Sigmoid colon (tissue), 7 donors: ENCODE measurements around the gene NDUFAF2. TPM values are rescaled to one million over a fixed set of nuclear protein-coding genes. Genes with fewer than 3 reads are reported as not detected.

Experiments used
- DNase-seq: peaks from one replicate; pipeline ENCODE4 v3.0.0-alpha.2; 2019
- H3K27ac ChIP-seq, 4 donors: fragments of 200-600 bp; sonication (generic); one replicate each; pipeline ENCODE4 v1.5.1; 2016 to 2019; ENCODE audit warnings: mild to moderate bottlenecking in 1 of 4
- H3K27me3 ChIP-seq, 3 donors: fragments of 200-600 bp; sonication (generic); one replicate each; pipeline ENCODE4 v1.5.1; 2019; ENCODE audit warnings: mild to moderate bottlenecking in 1 of 3
- H3K36me3 ChIP-seq, 4 donors: fragments of 200-600 bp; sonication (generic); one replicate each; pipeline ENCODE4 v1.5.1; 2016 to 2019
- H3K4me1 ChIP-seq, 4 donors: fragments of 200-600 bp; sonication (generic); one replicate each; pipeline ENCODE4 v1.5.1; 2017 to 2019
- H3K4me3 ChIP-seq, 4 donors: fragments of 200-600 bp; sonication (generic); one replicate each; pipeline ENCODE4 v1.5.1; 2017 to 2019; ENCODE audit warnings: mild to moderate bottlenecking in 2 of 4, moderate library complexity in 1 of 4
- H3K9me3 ChIP-seq, 4 donors: fragments of 200-600 bp in 3 of 4; sonication (generic) in 3 of 4; one replicate each; pipeline versions ENCODE4 v1.5.1 to v1.6.1; 2013 to 2019
- CTCF ChIP-seq, 4 experiments: fragments of 450-650 bp in 3 of 4; fragments of 200-600 bp in 1 of 4; IDR thresholded peaks; one replicate each; pipeline ENCODE4 v1.5.1; 2016 to 2019; ENCODE audit warnings: antibody characterized with exemption in 4 of 4, mild to moderate bottlenecking in 3 of 4, moderate library complexity in 2 of 4
- EP300 ChIP-seq, 4 donors: sonication (generic); formaldehyde crosslinking; IDR thresholded peaks; one replicate each; pipeline ENCODE4 v1.6.1; 2017; ENCODE audit warnings: antibody characterized with exemption in 4 of 4
- POLR2A ChIP-seq, 2 donors: fragments of 450-650 bp; IDR thresholded peaks; one replicate each; pipeline ENCODE4 v1.6.1; 2016; ENCODE audit warnings: antibody characterized with exemption in 2 of 2, mild to moderate bottlenecking in 2 of 2, moderate library complexity in 2 of 2
- POLR2AphosphoS5 ChIP-seq, 4 donors: sonication (generic); formaldehyde crosslinking; IDR thresholded peaks; one replicate each; pipeline ENCODE4 v1.6.1; 2017; ENCODE audit warnings: antibody characterized with exemption in 4 of 4
- WGBS, 2 donors: extraction: QIAGEN DNeasy Blood & Tissue Kit; methylation state at CpG; one replicate each; pipeline ENCODE4 v1.1.7; 2013; 5-methylcytosine and 5-hydroxymethylcytosine counted together
- intact Hi-C: fragments of 100-400 bp; cut with DNase I; formaldehyde crosslinking; loops from one replicate; pipeline ENCODE4 v1.15.1; 2023
- polyA plus RNA-seq, 3 donors: library from polyadenylated mRNA; stranded (reverse); fragments of 200-250 nt; gene quantifications; one replicate each; pipeline ENCODE4 v1.2.3, GENCODE V29; 2013
- total RNA-seq, 4 donors: library from RNA; depleted of rRNA; stranded (reverse); fragments of >200 nt; gene quantifications; one replicate each; pipeline ENCODE4 v1.1.0, GENCODE V29; 2016
- donor health status: healthy with polysubstance abuse.
- donor health status: Bipolar disorder and iron deficiency.
- donor health status: healthy.

NDUFAF2 gene
- total and polyA plus RNA-seq, 7 donors: 33.5 to 48.6 (median 41.5) TPM

GRCh38 chr5:61137835-61138234 is 192.8 kb downstream of the NDUFAF2 start:
- Histone ChIP-seq H3K27ac (no peak overlapping the region), H3K9me3 (no peaks in the 10 kb centered on the region), H3K4me3 (no peak overlapping the region), H3K4me1 (no peaks in the 10 kb centered on the region), H3K36me3 (no peaks in the 10 kb centered on the region), H3K27me3 (no peaks in the 10 kb centered on the region)
- no peak for TF ChIP-seq CTCF (IDR thresholded peaks at IDR 0.05)
- TF ChIP-seq POLR2A (IDR thresholded peaks at IDR 0.05): no peak
- no peak for TF ChIP-seq EP300 (IDR thresholded peaks at IDR 0.05)
- no peak for TF ChIP-seq POLR2AphosphoS5 (IDR thresholded peaks at IDR 0.05)
- WGBS, 2 donors: 92 to 93% methylated on average over 1 of the region's 1 CpG
- intact Hi-C loops: no loop called here
- no peak for DNase-seq

GRCh38 chr5:61139094-61139873 is 194.3 kb downstream of the NDUFAF2 start:
- no peak for DNase-seq
- Histone ChIP-seq H3K4me1 (no peaks in the 10 kb centered on the region), H3K27me3 (no peaks in the 10 kb centered on the region), H3K27ac (no peak overlapping the region), H3K9me3 (no peaks in the 10 kb centered on the region), H3K4me3 (no peak overlapping the region), H3K36me3 (no peaks in the 10 kb centered on the region)
- intact Hi-C loops: no loop called here
- WGBS, 2 donors: 88 to 91% methylated on average over 5 of the region's 5 CpGs
- TF ChIP-seq POLR2AphosphoS5 (IDR thresholded peaks at IDR 0.05) (no peak), EP300 (IDR thresholded peaks at IDR 0.05) (no peak), POLR2A (IDR thresholded peaks at IDR 0.05) (no peak), CTCF (IDR thresholded peaks at IDR 0.05) (no peak)

- Histone ChIP-seq H3K9me3 (no peaks in the 10 kb centered on the region), H3K27me3 (no peaks in the 10 kb centered on the region), H3K4me1 (no peaks in the 10 kb centered on the region), H3K36me3 (no peaks in the 10 kb centered on the region), H3K4me3 (no peak overlapping the region), H3K27ac (no peak overlapping the region)
- TF ChIP-seq POLR2A (IDR thresholded peaks at IDR 0.05): no peak
- no peak for TF ChIP-seq POLR2AphosphoS5 (IDR thresholded peaks at IDR 0.05)
- no peak for TF ChIP-seq CTCF (IDR thresholded peaks at IDR 0.05)
- no peak for TF ChIP-seq EP300 (IDR thresholded peaks at IDR 0.05)
- intact Hi-C loops: no loop called here
- WGBS, 2 donors: 94 to 96% methylated on average over 4 of the region's 4 CpGs
- DNase-seq: no peak
These were observed 194.9 kb downstream of the NDUFAF2 start for GRCh38 chr5:61139931-61140330.

- no peak for TF ChIP-seq POLR2AphosphoS5 (IDR thresholded peaks at IDR 0.05)
- no peak for TF ChIP-seq POLR2A (IDR thresholded peaks at IDR 0.05)
- no peak for TF ChIP-seq CTCF (IDR thresholded peaks at IDR 0.05)
- no peak for TF ChIP-seq EP300 (IDR thresholded peaks at IDR 0.05)
These were observed 196.8 kb downstream of the NDUFAF2 start for GRCh38 chr5:61141801-61142200.

More at GRCh38 chr5:61141801-61142200, 196.8 kb downstream of the NDUFAF2 start:
- H3K27me3 ChIP-seq: no peaks in the 10 kb centered on the region
- intact Hi-C loops: no loop called here
- H3K36me3 ChIP-seq: no peaks in the 10 kb centered on the region
- 84 to 87% methylated on average over 1 of the region's 1 CpG for WGBS, 2 donors
- H3K9me3 ChIP-seq: peaks cover 0 to 1% (median 0%) of the 10 kb centered on the region in 4 donors
- no peak for DNase-seq
- H3K27ac ChIP-seq: no peak overlapping the region
- H3K4me3 ChIP-seq: no peak overlapping the region
- H3K4me1 ChIP-seq: no peaks in the 10 kb centered on the region
